ENCODE measurements around the gene LRP4. TPM values are rescaled to one million over a fixed set of nuclear protein-coding genes. Genes with fewer than 3 reads are reported as not detected.

The LRP4 gene
- total and polyA plus RNA-seq, 2 of the 13 experiments (the other 11 are each of a cell fraction or from before 2014, with no cell fraction given): 4.7 to 13.3 TPM

DNA sequence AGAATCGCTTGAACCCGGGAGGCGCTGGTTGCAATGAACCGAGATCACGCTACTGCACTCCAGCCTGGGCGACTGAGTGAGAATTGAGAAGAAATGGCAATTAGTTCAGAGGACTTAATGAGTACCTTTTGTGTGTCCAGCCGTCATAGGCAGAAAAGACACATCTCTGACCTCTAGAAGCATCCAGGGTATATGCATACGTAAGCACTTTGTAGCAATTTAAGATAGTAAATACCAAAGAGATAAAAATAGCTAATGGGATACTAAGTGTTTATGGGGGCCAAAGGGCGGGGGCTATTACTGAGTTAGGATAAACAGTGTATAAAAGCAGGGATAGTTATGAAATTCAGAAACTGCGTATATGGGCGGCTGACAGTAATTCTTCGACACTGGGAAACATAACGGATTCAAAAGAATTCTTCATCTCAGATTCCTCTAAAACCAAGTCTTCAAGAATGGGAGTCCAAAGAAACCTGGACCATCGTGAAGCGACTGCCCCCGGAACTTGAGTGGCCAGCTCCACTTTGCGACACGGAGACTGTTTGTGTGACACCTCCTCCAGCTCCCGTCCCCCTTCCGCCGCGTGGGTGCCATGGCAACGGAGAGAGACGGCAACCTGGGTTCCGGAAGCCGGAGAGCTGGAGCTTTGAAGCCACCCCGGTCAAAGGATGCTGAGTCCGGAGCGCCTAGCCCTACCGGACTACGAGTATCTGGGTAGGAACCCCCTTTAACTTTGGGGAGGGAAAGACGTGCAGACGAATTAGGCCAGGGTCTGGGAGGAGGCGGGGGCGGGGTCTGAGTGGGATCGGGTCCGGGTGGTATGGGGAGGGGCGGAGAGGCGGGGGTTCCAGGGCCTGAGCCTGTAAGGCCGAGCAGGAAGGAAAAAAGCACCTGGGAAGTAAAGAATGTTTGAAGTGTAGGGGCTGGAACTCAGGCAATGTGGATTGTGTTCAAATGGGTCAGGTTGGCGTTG lies 18.1 kb upstream of the LRP4 start, which contains the start of gene CSTPP1 (continued):
- TF ChIP-seq NFIC (IDR thresholded peaks at IDR 0.05; ENCODE audit: low read length) (no peak), GLI4 (CRISPR knock-in tag; IDR thresholded peaks at IDR 0.05; ENCODE audit: borderline replicate concordance) (no peak), ISX (CRISPR knock-in tag; conservative IDR thresholded peaks at IDR 0.05) (no peak)

DNA sequence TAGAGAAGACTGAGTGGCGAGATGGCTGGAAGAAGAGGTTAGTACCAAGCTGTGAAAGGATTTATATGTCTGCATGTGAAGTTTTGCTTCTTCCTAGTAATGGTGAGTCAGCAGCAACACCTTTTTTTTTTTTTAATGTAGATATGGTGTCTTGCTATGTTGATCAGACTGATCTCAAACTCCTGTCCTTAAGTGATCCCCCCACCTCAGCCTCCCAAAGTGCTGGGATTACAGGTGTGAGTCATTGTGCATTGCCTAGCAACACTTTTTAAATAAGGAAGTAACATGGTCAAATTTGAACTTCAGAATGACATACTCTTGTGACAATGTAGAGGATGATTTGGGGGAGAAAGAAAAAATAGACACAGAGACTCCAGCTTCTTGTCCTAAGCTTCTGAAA lies 11.7 kb upstream of the LRP4 start:
- Histone ChIP-seq H3K9ac (ENCODE audit: insufficient read depth, low read depth, low read length) (peak overlapping the region; percentile 26; the same call in 1 of the 2 replicates), H3K4me1 (ENCODE audit: insufficient read depth, low read length) (peaks cover 20% of the 10 kb centered on the region), H3K36me3 (replicated peaks in 1 of 2; ENCODE audit: control insufficient read depth in 1 of 2, insufficient read depth in 2 of 2, low read length in 2 of 2) (no peaks in the 10 kb centered on the region), H3K27me3 (ENCODE audit: control insufficient read depth in 1 of 2, insufficient read depth in 2 of 2, low read length in 2 of 2) (no peaks in the 10 kb centered on the region), H4K20me1 (ENCODE audit: insufficient read depth, low read length) (no peaks in the 10 kb centered on the region), H3K9me3 (ENCODE audit: low read length) (no peaks in the 10 kb centered on the region), H3K4me2 (ENCODE audit: low read depth, low read length) (peak overlapping the region; percentile 42; the same call in 1 of the 2 replicates), H2AFZ (ENCODE audit: low read length) (no peak overlapping the region), H3K4me3 (replicated peaks in 1 of 3; ENCODE audit: insufficient read depth in 1 of 3, low read depth in 2 of 3, low read length in 3 of 3) (no peak overlapping the region), H3K27ac (ENCODE audit: extremely low read length, insufficient read depth, low read length) (no peak overlapping the region), H3K79me2 (ENCODE audit: insufficient read depth, low read length) (no peaks in the 10 kb centered on the region)
- ATAC-seq (peak; percentile 37; the same call in 2 of the 3 replicates), DNase-seq (ENCODE audit: low spot score) (peak; percentile 34), FAIRE-seq (no peak)
- intact Hi-C loops (cut with micrococcal nuclease; ENCODE audit: unreplicated experiment): no loop called here
- POLR2A ChIA-PET: no interaction called here
- CTCF ChIA-PET (ENCODE audit: low intra/inter-chr PET ratio, low total read pairs): no interaction called here
- 6% methylated on average over 1 of the region's 1 CpG for WGBS (ENCODE audit: low lambda C conversion rate)
- BruUV-seq (replicated peaks): no TSS peak
- in situ Hi-C loops (cut with HindIII; ENCODE audit: extremely low pct_ligation_motif_present, low pct_unique_long_range_greater_than_20kb): no loop called here
- TF ChIP-seq ZNF382 (CRISPR knock-in tag; IDR thresholded peaks at IDR 0.05; ENCODE audit: borderline replicate concordance): no peak
- TF ChIP-seq KLF13 (CRISPR knock-in tag; IDR thresholded peaks at IDR 0.05): no peak
- TF ChIP-seq SOX6 (IDR thresholded peaks at IDR 0.05): no peak
- no peak for TF ChIP-seq SOX6 (CRISPR knock-in tag; IDR thresholded peaks at IDR 0.05)
- TF ChIP-seq, protein P1, sequence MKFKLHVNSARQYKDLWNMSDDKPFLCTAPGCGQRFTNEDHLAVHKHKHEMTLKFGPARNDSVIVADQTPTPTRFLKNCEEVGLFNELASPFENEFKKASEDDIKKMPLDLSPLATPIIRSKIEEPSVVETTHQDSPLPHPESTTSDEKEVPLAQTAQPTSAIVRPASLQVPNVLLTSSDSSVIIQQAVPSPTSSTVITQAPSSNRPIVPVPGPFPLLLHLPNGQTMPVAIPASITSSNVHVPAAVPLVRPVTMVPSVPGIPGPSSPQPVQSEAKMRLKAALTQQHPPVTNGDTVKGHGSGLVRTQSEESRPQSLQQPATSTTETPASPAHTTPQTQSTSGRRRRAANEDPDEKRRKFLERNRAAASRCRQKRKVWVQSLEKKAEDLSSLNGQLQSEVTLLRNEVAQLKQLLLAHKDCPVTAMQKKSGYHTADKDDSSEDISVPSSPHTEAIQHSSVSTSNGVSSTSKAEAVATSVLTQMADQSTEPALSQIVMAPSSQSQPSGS (CRISPR knock-in tag; IDR thresholded peaks at IDR 0.05): no peak
- no peak for TF ChIP-seq KDM3A (CRISPR knock-in tag; IDR thresholded peaks at IDR 0.05; ENCODE audit: low read depth)
- peak; percentile 49; the same call in 1 of the 2 replicates for TF ChIP-seq RFX3 (CRISPR knock-in tag; IDR thresholded peaks at IDR 0.05)
- no peak for TF ChIP-seq ZNF547 (CRISPR knock-in tag; IDR thresholded peaks at IDR 0.05)
- TF ChIP-seq FOSL2 (CRISPR knock-in tag; IDR thresholded peaks at IDR 0.05): peak; percentile 62
- peak; percentile 25; the same call in 1 of the 2 replicates for TF ChIP-seq SAP130 (CRISPR knock-in tag; IDR thresholded peaks at IDR 0.05; ENCODE audit: low read depth)
- TF ChIP-seq, protein P2, sequence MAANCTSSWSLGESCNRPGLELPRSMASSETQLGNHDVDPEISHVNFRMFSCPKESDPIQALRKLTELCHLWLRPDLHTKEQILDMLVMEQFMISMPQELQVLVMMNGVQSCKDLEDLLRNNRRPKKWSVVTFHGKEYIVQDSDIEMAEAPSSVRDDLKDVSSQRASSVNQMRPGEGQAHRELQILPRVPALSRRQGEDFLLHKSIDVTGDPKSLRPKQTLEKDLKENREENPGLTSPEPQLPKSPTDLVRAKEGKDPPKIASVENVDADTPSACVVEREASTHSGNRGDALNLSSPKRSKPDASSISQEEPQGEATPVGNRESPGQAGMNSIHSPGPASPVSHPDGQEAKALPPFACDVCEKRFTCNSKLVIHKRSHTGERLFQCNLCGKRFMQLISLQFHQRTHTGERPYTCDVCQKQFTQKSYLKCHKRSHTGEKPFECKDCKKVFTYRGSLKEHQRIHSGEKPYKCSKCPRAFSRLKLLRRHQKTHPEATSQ (CRISPR knock-in tag; IDR thresholded peaks at IDR 0.05; ENCODE audit: borderline replicate concordance): no peak
- TF ChIP-seq, protein P3, sequence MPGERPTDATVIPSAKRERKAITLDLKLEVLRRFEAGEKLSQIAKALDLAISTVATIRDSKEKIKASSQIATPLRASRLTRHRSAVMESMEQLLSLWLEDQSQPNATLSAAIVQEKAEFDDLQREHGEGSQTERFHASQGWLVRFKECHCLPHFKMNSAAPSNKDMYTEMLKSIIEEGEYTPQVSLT (CRISPR knock-in tag; IDR thresholded peaks at IDR 0.05; ENCODE audit: borderline replicate concordance, low read depth): no peak
- peak in 1 of 2 experiments; percentile 40; a peak in 2 of 4 replicates for TF ChIP-seq MAFK (conservative IDR thresholded peaks at IDR 0.05 in 1 of 2, IDR thresholded peaks at IDR 0.05 in 1 of 2; ENCODE audit: low read length in 2 of 2)
- no peak for TF ChIP-seq ZNF563 (CRISPR knock-in tag; IDR thresholded peaks at IDR 0.05)
- peak; percentile 41; the same call in 1 of the 2 replicates for TF ChIP-seq RFX1 (IDR thresholded peaks at IDR 0.05)
- no peak for TF ChIP-seq ZMYM2 (CRISPR knock-in tag; IDR thresholded peaks at IDR 0.05)
- TF ChIP-seq CC2D1A (CRISPR knock-in tag; IDR thresholded peaks at IDR 0.05): no peak

All from HepG2 (cell line).